Measurements from ENCODE around the gene CCDC116. TPM values are rescaled to one million over a fixed set of nuclear protein-coding genes. Genes with fewer than 3 reads are reported as not detected.

CCDC116 gene
- total and polyA plus RNA-seq, 2 experiments from 2014 or later, result 0.14 TPM; not detected in 1

- no peak overlapping the region for H2AFZ ChIP-seq
- TF ChIP-seq JUNB (IDR thresholded peaks at IDR 0.05; ENCODE audit: unreplicated experiment), result no peak
- no peak for TF ChIP-seq REST (IDR thresholded peaks at IDR 0.05; ENCODE audit: unreplicated experiment)
- no peak for TF ChIP-seq POLR2AphosphoS5 (IDR thresholded peaks at IDR 0.05; ENCODE audit: low read depth)
- no peak for TF ChIP-seq EZH2 (IDR thresholded peaks at IDR 0.05; ENCODE audit: low read depth, unreplicated experiment)
- TF ChIP-seq ZNF462 (CRISPR knock-in tag; IDR thresholded peaks at IDR 0.05), result no peak
- TF ChIP-seq NANOG (IDR thresholded peaks at IDR 0.05; ENCODE audit: borderline replicate concordance), result no peak
- TF ChIP-seq CREB1 (CRISPR knock-in tag; IDR thresholded peaks at IDR 0.05; ENCODE audit: low read depth), result no peak
- H3K27ac Mint-ChIP-seq, result peak overlapping the region; percentile 74
- DNase-seq (ENCODE audit: low spot score) (peak; percentile 46), ATAC-seq (peak; percentile 95)
- no peak overlapping the region for H3K4me3 ChIP-seq
- no peak overlapping the region for H3K4me2 ChIP-seq
- peaks cover 94% of the 10 kb centered on the region for H3K79me2 ChIP-seq (replicated peaks; ENCODE audit: insufficient read depth)
- no peaks in the 10 kb centered on the region for H3K27me3 ChIP-seq (ENCODE audit: insufficient read depth)
- H3K4me1 ChIP-seq (ENCODE audit: insufficient read depth), result no peaks in the 10 kb centered on the region
- no peaks in the 10 kb centered on the region for H3K9me2 ChIP-seq (ENCODE audit: insufficient read depth)
- no peaks in the 10 kb centered on the region for H3K9me3 Mint-ChIP-seq
- H3K27me3 Mint-ChIP-seq (ENCODE audit: insufficient read depth, low read depth, poor library complexity), result peaks cover 5% of the 10 kb centered on the region
- H3K4me3 Mint-ChIP-seq, result no peak overlapping the region
- H4K20me1 ChIP-seq (replicated peaks; ENCODE audit: insufficient read depth), result peaks cover 71% of the 10 kb centered on the region
- no peaks in the 10 kb centered on the region; the same call in 2 of the 3 replicates for H3K4me1 Mint-ChIP-seq
- H3F3A ChIP-seq (replicated peaks; ENCODE audit: low read depth), result peaks cover 7% of the 10 kb centered on the region; the same call in 1 of the 2 replicates
- peaks cover 4% of the 10 kb centered on the region; the same call in 1 of the 2 replicates for H3K36me3 ChIP-seq (ENCODE audit: insufficient read depth)
- no peak overlapping the region for H3K27ac ChIP-seq (ENCODE audit: low read depth)
- peaks cover 56% of the 10 kb centered on the region for H3K36me3 Mint-ChIP-seq (ENCODE audit: low read depth)
These were observed 19.7 kb upstream of the CCDC116 start for GRCh38 chr22:21612858-21613257.

Measured in GM23338 (cell line).